Omental fat pad (tissue), 4 donors: ENCODE data around the gene CCNJL. TPM values are rescaled to one million over a fixed set of nuclear protein-coding genes. Genes with fewer than 3 reads are reported as not detected.
"Not testable (repeated sequence)": the region's sequence is repeated elsewhere in the genome, so short reads cannot be mapped to it uniquely, and the experiment has no call there.

Experiments
- ATAC-seq: fragments of 150-250 bp; one replicate; pipeline ENCODE4 v1.9.1; 2016; ENCODE audit warnings: mild to moderate bottlenecking, moderate library complexity; ENCODE audit not compliant: low FRiP score
- DNase-seq: peaks from one replicate; pipeline ENCODE4 v3.0.0-alpha.2; 2019; ENCODE audit warnings: low spot score
- total RNA-seq, 4 donors: library from RNA; depleted of rRNA; stranded (reverse); fragments of >200 nt; gene quantifications; one replicate each; pipeline ENCODE4 v1.1.0, GENCODE V29; 2016
- TF ChIP-seq, protein P1 (sequence below), 3 donors: fragments of 450-650 bp; IDR thresholded peaks; one replicate each; pipeline ENCODE4 v1.5.1; 2016 to 2017; ENCODE audit warnings: antibody characterized with exemption in 3 of 3, mild to moderate bottlenecking in 3 of 3, moderate library complexity in 2 of 3

Gene CCNJL
- total RNA-seq, 4 donors from 2014 or later = 0.24 to 5.4 (median 0.45) TPM

DNA sequence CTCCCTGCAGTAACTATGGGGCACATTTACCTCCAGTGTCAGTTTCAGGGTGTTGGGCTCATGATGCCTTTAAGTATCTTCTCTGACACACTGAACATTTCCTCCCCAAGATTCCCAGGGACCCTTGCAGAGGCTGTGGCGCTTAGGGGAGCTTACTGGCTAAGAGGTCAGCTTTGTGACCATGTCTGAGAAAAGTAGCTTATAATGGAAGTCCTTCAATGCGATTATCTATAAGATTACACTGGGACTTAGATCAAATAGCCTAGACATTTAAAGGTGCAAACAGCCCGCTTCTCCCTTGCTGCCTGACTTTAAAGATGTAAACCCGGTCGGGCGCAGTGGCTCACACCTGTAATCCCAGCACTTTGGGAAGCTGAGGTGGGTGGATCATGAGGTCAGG is 57.7 kb downstream of the CCNJL start:
- DNase-seq (no peak), ATAC-seq (no peak)
- TF ChIP-seq, protein P1, sequence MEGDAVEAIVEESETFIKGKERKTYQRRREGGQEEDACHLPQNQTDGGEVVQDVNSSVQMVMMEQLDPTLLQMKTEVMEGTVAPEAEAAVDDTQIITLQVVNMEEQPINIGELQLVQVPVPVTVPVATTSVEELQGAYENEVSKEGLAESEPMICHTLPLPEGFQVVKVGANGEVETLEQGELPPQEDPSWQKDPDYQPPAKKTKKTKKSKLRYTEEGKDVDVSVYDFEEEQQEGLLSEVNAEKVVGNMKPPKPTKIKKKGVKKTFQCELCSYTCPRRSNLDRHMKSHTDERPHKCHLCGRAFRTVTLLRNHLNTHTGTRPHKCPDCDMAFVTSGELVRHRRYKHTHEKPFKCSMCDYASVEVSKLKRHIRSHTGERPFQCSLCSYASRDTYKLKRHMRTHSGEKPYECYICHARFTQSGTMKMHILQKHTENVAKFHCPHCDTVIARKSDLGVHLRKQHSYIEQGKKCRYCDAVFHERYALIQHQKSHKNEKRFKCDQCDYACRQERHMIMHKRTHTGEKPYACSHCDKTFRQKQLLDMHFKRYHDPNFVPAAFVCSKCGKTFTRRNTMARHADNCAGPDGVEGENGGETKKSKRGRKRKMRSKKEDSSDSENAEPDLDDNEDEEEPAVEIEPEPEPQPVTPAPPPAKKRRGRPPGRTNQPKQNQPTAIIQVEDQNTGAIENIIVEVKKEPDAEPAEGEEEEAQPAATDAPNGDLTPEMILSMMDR (IDR thresholded peaks at IDR 0.05) = no peak

DNA sequence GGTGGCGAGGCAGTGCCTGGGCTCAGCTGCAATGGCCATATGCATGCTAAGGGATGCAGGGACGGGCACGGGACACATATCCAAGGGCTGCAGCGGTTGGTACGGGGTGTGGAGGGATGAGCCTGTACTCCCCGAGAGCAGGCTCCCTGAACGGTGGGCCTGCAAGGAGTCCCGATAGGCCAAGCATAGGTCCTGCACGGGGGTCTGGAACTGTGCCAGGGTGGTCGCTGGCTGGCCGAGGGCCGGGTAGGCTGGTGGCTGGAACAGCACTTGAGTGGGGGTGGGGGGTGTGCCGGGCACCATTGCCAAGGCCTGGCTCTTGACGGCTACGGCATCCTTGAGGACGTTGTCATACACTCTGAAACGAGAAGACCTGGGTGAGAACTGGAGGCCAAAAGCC is 58.9 kb downstream of the CCNJL start:
- no peak for DNase-seq
- TF ChIP-seq, protein P1 (IDR thresholded peaks at IDR 0.05) = no peak
- ATAC-seq = no peak

DNA sequence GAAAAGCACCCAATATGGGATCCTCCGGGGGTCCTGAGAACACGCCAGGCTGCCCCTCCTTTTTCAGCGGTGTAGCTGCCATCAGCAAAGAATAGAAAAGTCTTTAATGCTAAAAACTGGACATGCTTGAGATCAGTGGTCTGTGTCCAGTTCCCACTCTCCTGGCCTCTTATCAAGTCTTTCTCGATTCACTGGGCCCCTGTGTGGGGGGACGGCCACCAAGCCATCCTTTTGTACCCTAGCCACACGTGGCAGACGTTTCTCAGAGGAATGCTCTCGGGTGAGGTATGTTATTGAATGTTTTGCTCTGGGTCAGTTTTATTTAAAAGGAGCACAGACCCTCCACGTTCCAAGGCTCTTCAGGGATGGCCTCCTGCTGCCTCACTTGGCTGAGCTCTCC is 59.4 kb downstream of the CCNJL start:
- ATAC-seq = no peak
- DNase-seq = no peak
- TF ChIP-seq, protein P1 (IDR thresholded peaks at IDR 0.05) = no peak

DNA sequence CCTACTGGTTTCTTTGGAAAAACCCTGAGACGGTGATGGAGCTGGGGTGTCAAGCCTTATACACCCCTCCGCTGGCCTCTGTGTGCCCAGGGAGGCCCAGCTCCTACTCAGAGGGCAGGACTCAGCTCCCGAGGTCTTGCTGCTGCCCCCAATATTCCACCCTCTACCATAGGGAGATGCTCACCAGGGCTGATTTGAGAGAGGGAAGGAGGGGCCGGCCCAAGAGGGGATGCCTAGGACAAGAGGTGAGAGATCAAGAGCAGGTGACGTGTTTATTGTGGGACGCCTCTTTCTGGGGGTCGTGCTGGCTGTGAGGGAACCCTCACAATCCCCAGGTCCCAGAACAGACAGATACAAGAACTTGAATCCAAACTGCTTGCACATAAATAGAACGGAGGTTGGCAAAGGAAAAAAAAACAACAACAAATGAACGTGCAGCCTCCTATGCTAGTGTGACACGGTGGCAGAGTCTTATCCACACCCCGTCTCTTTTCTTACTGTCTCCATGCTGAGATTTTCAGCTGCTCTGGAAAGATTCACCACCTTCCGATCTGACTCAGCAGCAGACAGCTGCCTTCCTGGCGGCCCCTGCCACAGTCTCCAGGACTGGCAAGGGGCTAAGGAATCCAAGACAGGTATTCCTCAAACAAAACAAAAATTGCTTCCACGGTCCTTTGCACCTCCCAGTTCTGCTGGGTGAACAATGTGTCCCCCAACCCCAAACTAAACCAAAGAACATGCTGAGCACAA is 60.8 kb downstream of the CCNJL start:
- TF ChIP-seq, protein P1 (IDR thresholded peaks at IDR 0.05) = no peak
- DNase-seq (no peak), ATAC-seq (no peak)

DNA sequence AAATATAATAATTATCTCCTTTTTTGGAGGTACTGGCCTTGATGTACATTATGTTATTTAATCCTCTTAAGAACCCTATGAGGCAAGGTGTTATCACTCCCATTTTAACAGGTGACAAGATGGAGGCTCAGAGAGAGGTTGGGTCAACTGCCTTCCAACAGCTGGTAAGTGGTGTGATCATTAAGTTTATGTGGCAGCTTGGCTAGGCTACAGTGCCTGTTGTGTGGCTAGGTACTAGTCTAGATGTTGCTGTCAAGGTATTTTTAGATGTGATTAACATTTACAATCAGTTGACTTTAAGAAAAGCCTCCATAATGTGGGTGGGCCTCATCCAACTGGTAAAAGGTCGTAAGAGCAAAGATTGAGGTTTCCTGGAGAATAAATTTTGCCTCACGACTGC is 61.5 kb downstream of the CCNJL start:
- no peak for ATAC-seq
- DNase-seq = no peak
- TF ChIP-seq, protein P1 (IDR thresholded peaks at IDR 0.05) = no peak

DNA sequence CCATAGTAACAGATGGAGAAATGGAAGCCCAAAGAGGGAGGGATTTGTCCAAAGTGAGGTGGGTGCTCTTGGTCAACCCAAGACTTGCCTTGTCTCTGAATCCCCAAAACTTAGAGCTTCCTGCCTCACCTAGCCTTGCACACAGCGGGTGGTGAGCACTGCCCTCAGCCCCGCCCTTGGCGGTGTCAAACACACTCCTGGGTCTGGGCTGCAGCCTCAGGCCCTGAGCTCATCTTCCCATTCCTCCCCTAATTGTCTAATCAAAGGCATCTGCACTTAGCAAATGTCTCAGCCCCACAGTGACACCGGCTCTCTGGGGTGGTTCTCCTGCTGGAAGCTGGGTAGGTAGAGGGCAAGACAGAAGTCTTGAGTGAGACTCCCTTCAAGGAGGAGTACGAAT is 62.1 kb downstream of the CCNJL start:
- TF ChIP-seq, protein P1 (IDR thresholded peaks at IDR 0.05) = no peak
- DNase-seq = no peak
- no peak for ATAC-seq

DNA sequence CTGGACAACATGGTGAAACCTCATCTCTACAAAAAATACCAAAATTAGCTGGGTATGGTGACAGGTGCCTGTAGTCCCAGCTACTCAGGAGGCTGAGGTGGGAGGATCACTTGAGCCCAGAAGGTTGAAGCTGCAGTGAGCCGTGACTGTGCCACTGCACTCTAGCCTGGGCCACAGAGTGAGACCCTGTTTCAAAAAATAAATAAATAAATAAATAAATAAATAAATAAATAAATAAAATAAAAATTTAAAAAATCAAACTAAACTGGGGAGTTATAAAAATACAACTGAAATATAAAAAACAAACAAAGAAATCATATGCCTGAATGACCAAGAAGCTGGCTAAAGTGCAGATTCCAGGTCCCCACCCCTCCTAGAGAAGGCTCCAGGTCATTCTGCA is 62.8 kb downstream of the CCNJL start:
- not testable (repeated sequence) for DNase-seq, ATAC-seq
